Mesendoderm (in vitro differentiated cells): ENCODE measurements around the gene DMXL2.

ENCODE experiments used
- DNase-seq: peaks from one replicate; pipeline ENCODE4 v3.0.0; 2013
- H2AK5ac ChIP-seq: 2 replicates; pipeline ENCODE4 v1.6.1; 2013; ENCODE audit warnings: low read length, inconsistent platforms
- H2BK120ac ChIP-seq: 2 replicates; pipeline ENCODE4 v1.6.1; 2013; ENCODE audit warnings: low read depth, mild to moderate bottlenecking, low read length, moderate library complexity, mixed read lengths
- H2BK15ac ChIP-seq: replicated peaks from 2 replicates; pipeline ENCODE4 v1.6.1; 2013; ENCODE audit warnings: low read depth, mild to moderate bottlenecking, moderate library complexity
- H2BK5ac ChIP-seq: 2 replicates; pipeline ENCODE4 v1.6.1; 2013; ENCODE audit warnings: low read length, inconsistent platforms
- H3K18ac ChIP-seq: 2 replicates; pipeline ENCODE4 v1.6.1; 2013; ENCODE audit warnings: mild to moderate bottlenecking, low read length, mixed read lengths
- H3K23ac ChIP-seq: one replicate; pipeline ENCODE4 v1.6.1; 2013; ENCODE audit warnings: low read length
- H3K27ac ChIP-seq: 2 replicates; pipeline ENCODE4 v1.5.1; 2013; ENCODE audit warnings: low read depth, mild to moderate bottlenecking, inconsistent platforms, low read length, moderate library complexity
- H3K27me3 ChIP-seq: 2 replicates; pipeline ENCODE4 v1.6.1; 2013; ENCODE audit warnings: low read length, control low read depth, mild to moderate bottlenecking, inconsistent platforms; ENCODE audit not compliant: insufficient read depth, poor library complexity
- H3K36me3 ChIP-seq: 2 replicates; pipeline ENCODE4 v1.6.1; 2013; ENCODE audit warnings: low read length, inconsistent platforms; ENCODE audit not compliant: control insufficient read depth, insufficient read depth
- H3K4ac ChIP-seq: one replicate; pipeline ENCODE4 v1.6.1; 2013; ENCODE audit warnings: low read depth, mild to moderate bottlenecking, low read length, moderate library complexity
- H3K4me1 ChIP-seq: 2 replicates; pipeline ENCODE4 v1.6.1; 2013; ENCODE audit warnings: low read depth, low read length, inconsistent platforms; ENCODE audit not compliant: control insufficient read depth
- H3K4me2 ChIP-seq: 2 replicates; pipeline ENCODE4 v1.6.1; 2013; ENCODE audit warnings: low read length
- H3K4me3 ChIP-seq: 2 replicates; pipeline ENCODE4 v1.5.1; 2013; ENCODE audit warnings: mild to moderate bottlenecking, low read length
- H3K56ac ChIP-seq: one replicate; pipeline ENCODE4 v1.6.1; 2013; ENCODE audit warnings: low read length
- H3K79me1 ChIP-seq: 2 replicates; pipeline ENCODE4 v1.6.1; 2013; ENCODE audit warnings: low read length, inconsistent platforms
- H3K79me2 ChIP-seq: 2 replicates; pipeline ENCODE4 v1.6.1; 2013; ENCODE audit warnings: mild to moderate bottlenecking, low read length; ENCODE audit not compliant: control insufficient read depth, insufficient read depth
- H3K9ac ChIP-seq: 2 replicates; pipeline ENCODE4 v1.6.1; 2013; ENCODE audit warnings: low read length, inconsistent platforms
- H4K5ac ChIP-seq: one replicate; pipeline ENCODE4 v1.6.1; 2013; ENCODE audit warnings: low read length
- H4K8ac ChIP-seq: one replicate; pipeline ENCODE4 v1.6.1; 2013; ENCODE audit warnings: low read depth, mild to moderate bottlenecking, control low read depth, low read length, moderate library complexity
- WGBS: extraction: QIAGEN DNeasy Blood & Tissue Kit; methylation state at CpG from one replicate; pipeline ENCODE4 v1.1.7; 2013; ENCODE audit warnings: low lambda C conversion rate, missing lambda C conversion rate; ENCODE audit not compliant: insufficient coverage; ENCODE audit errors: extremely low coverage; 5-methylcytosine and 5-hydroxymethylcytosine counted together

The DMXL2 gene

GRCh38 chr15:51621155-51621765, 1.3 kb downstream of the DMXL2 start:
- Histone ChIP-seq H3K23ac (no peak overlapping the region), H3K4me2 (no peak overlapping the region), H3K27ac (no peak overlapping the region), H3K18ac (no peak overlapping the region), H3K9ac (no peak overlapping the region), H3K27me3 (no peaks in the 10 kb centered on the region), H2BK120ac (no peak overlapping the region), H2BK5ac (no peak overlapping the region), H4K8ac (no peak overlapping the region), H4K5ac (no peak overlapping the region), H3K4me3 (no peak overlapping the region), H3K4ac (no peak overlapping the region), H3K36me3 (no peaks in the 10 kb centered on the region), H2BK15ac (no peak overlapping the region), H3K56ac (no peak overlapping the region), H2AK5ac (no peak overlapping the region), H3K79me1 (no peaks in the 10 kb centered on the region), H3K79me2 (no peaks in the 10 kb centered on the region), H3K4me1 (no peaks in the 10 kb centered on the region)
- no CpG with 5 or more reads among the region's 6 CpGs for WGBS
- DNase-seq, result no peak

GRCh38 chr15:51620641-51621040, 1.9 kb downstream of the DMXL2 start:
- Histone ChIP-seq H3K23ac (no peak overlapping the region), H3K27me3 (no peaks in the 10 kb centered on the region), H3K9ac (no peak overlapping the region), H3K79me2 (no peaks in the 10 kb centered on the region), H2BK5ac (no peak overlapping the region), H3K4me3 (no peak overlapping the region), H4K8ac (no peak overlapping the region), H3K56ac (no peak overlapping the region), H3K18ac (no peak overlapping the region), H3K27ac (no peak overlapping the region), H3K79me1 (no peaks in the 10 kb centered on the region), H2AK5ac (no peak overlapping the region), H3K4me1 (no peaks in the 10 kb centered on the region), H3K36me3 (no peaks in the 10 kb centered on the region), H2BK15ac (no peak overlapping the region), H3K4me2 (no peak overlapping the region), H3K4ac (no peak overlapping the region), H4K5ac (no peak overlapping the region), H2BK120ac (no peak overlapping the region)
- 100% methylated on average over 1 of the region's 4 CpGs for WGBS
- no peak for DNase-seq

GRCh38 chr15:51620122-51620521, 2.4 kb downstream of the DMXL2 start:
- no CpG with 5 or more reads among the region's 3 CpGs for WGBS
- Histone ChIP-seq H3K23ac (no peak overlapping the region), H3K18ac (no peak overlapping the region), H3K4me2 (no peak overlapping the region), H3K4me3 (no peak overlapping the region), H3K4ac (no peak overlapping the region), H3K79me1 (no peaks in the 10 kb centered on the region), H3K27me3 (peaks cover 2% of the 10 kb centered on the region), H2AK5ac (no peak overlapping the region), H3K9ac (no peak overlapping the region), H3K36me3 (no peaks in the 10 kb centered on the region), H3K56ac (no peak overlapping the region), H2BK120ac (no peak overlapping the region), H2BK15ac (no peak overlapping the region), H4K5ac (no peak overlapping the region), H3K27ac (no peak overlapping the region), H3K4me1 (no peaks in the 10 kb centered on the region), H3K79me2 (no peaks in the 10 kb centered on the region), H2BK5ac (no peak overlapping the region), H4K8ac (no peak overlapping the region)
- no peak for DNase-seq

GRCh38 chr15:51619331-51620035, 3.1 kb downstream of the DMXL2 start:
- H3K4me3 ChIP-seq, result no peak overlapping the region
- H4K8ac ChIP-seq, result no peak overlapping the region
- no peaks in the 10 kb centered on the region for H3K79me2 ChIP-seq
- H3K36me3 ChIP-seq, result no peaks in the 10 kb centered on the region
- H2BK15ac ChIP-seq, result no peak overlapping the region
- H3K23ac ChIP-seq, result no peak overlapping the region
- H3K27ac ChIP-seq, result no peak overlapping the region
- no peak overlapping the region for H4K5ac ChIP-seq
- H2BK5ac ChIP-seq, result no peak overlapping the region
- no peaks in the 10 kb centered on the region for H3K79me1 ChIP-seq
- H2BK120ac ChIP-seq, result no peak overlapping the region
- no peak overlapping the region for H3K4me2 ChIP-seq
- DNase-seq, result no peak
- H3K9ac ChIP-seq, result no peak overlapping the region
- H3K27me3 ChIP-seq, result peaks cover 2% of the 10 kb centered on the region
- H3K18ac ChIP-seq, result no peak overlapping the region
- H3K56ac ChIP-seq, result no peak overlapping the region
- WGBS, result no CpG with 5 or more reads among the region's 6 CpGs
- no peak overlapping the region for H3K4ac ChIP-seq
- no peaks in the 10 kb centered on the region for H3K4me1 ChIP-seq
- no peak overlapping the region for H2AK5ac ChIP-seq

- no peak overlapping the region for H3K4me2 ChIP-seq
- H2BK120ac ChIP-seq, result no peak overlapping the region
- H3K27ac ChIP-seq, result no peak overlapping the region
- H4K5ac ChIP-seq, result no peak overlapping the region
- no peaks in the 10 kb centered on the region for H3K36me3 ChIP-seq
- no peak overlapping the region for H4K8ac ChIP-seq
- H3K4ac ChIP-seq, result no peak overlapping the region
- H3K4me3 ChIP-seq, result no peak overlapping the region
- H3K56ac ChIP-seq, result no peak overlapping the region
- no peaks in the 10 kb centered on the region for H3K79me1 ChIP-seq
- H3K79me2 ChIP-seq, result no peaks in the 10 kb centered on the region
- H3K4me1 ChIP-seq, result no peaks in the 10 kb centered on the region
- H2BK15ac ChIP-seq, result no peak overlapping the region
- DNase-seq, result no peak
- no CpG with 5 or more reads among the region's 3 CpGs for WGBS
- no peak overlapping the region for H2AK5ac ChIP-seq
- H3K9ac ChIP-seq, result no peak overlapping the region
- no peak overlapping the region for H3K18ac ChIP-seq
- H3K27me3 ChIP-seq, result peaks cover 2% of the 10 kb centered on the region
- no peak overlapping the region for H3K23ac ChIP-seq
- H2BK5ac ChIP-seq, result no peak overlapping the region
Measured at GRCh38 chr15:51617886-51618285, 4.7 kb downstream of the DMXL2 start.

GRCh38 chr15:51613951-51614350, 8.6 kb downstream of the DMXL2 start:
- Histone ChIP-seq H3K9ac (no peak overlapping the region), H3K79me1 (no peaks in the 10 kb centered on the region), H2BK15ac (no peak overlapping the region), H4K5ac (no peak overlapping the region), H3K36me3 (no peaks in the 10 kb centered on the region), H3K56ac (no peak overlapping the region), H3K4ac (no peak overlapping the region), H3K4me3 (no peak overlapping the region), H3K4me1 (no peaks in the 10 kb centered on the region), H4K8ac (no peak overlapping the region), H2BK5ac (no peak overlapping the region), H2AK5ac (no peak overlapping the region), H3K27me3 (peaks cover 2% of the 10 kb centered on the region), H3K4me2 (no peak overlapping the region), H3K27ac (no peak overlapping the region), H3K23ac (no peak overlapping the region), H2BK120ac (no peak overlapping the region), H3K79me2 (no peaks in the 10 kb centered on the region), H3K18ac (no peak overlapping the region)
- DNase-seq, result no peak
- no CpG with 5 or more reads among the region's 3 CpGs for WGBS
